GM12874 (cell line): ENCODE measurements around the gene DUSP9.

ENCODE experiments used
- CTCF ChIP-seq: IDR thresholded peaks from 2 replicates; pipeline ENCODE4 v1.5.1; 2011; ENCODE audit warnings: low read depth, mild to moderate bottlenecking, control low read depth, low read length, moderate library complexity; ENCODE audit not compliant: insufficient read depth

Gene DUSP9

GRCh38 chrX:153624196-153625091 is 22.6 kb upstream of the DUSP9 start:
- TF ChIP-seq CTCF: no peak

GRCh38 chrX:153625271-153626024 is 21.6 kb upstream of the DUSP9 start:
- TF ChIP-seq CTCF: no peak

- no peak for TF ChIP-seq CTCF
Observed at GRCh38 chrX:153626025-153626633, 20.9 kb upstream of the DUSP9 start.

GRCh38 chrX:153626863-153627674 is 19.9 kb upstream of the DUSP9 start:
- TF ChIP-seq CTCF: no peak

- TF ChIP-seq CTCF: no peak
Observed at GRCh38 chrX:153627675-153628111, 19.3 kb upstream of the DUSP9 start.

GRCh38 chrX:153628129-153628528 is 18.9 kb upstream of the DUSP9 start:
- TF ChIP-seq CTCF: no peak
